Parathyroid adenoma (tissue), 2 donors: ENCODE data around the gene VSX2.
"Not testable (repeated sequence)": the region's sequence is repeated elsewhere in the genome, so short reads cannot be mapped to it uniquely, and the experiment has no call there.

Experiments used
- H2AFZ ChIP-seq: fragments of 300-600 bp; sonication (generic); one replicate; pipeline ENCODE4 v1.7.0; 2017; ENCODE audit warnings: antibody characterized with exemption, mild to moderate bottlenecking
- H3K27ac ChIP-seq: fragments of 300-600 bp; sonication (generic); one replicate; pipeline ENCODE4 v1.7.0; 2017
- H3K27me3 ChIP-seq: fragments of 300-600 bp; sonication (generic); one replicate; pipeline ENCODE4 v1.7.0; 2017; ENCODE audit warnings: low read length; ENCODE audit not compliant: control insufficient read depth, insufficient read depth
- H3K36me3 ChIP-seq: fragments of 300-600 bp; sonication (generic); one replicate; pipeline ENCODE4 v1.7.0; 2017; ENCODE audit warnings: low read length; ENCODE audit not compliant: control insufficient read depth, insufficient read depth
- H3K4me1 ChIP-seq: fragments of 300-600 bp; sonication (generic); one replicate; pipeline ENCODE4 v1.7.0; 2017; ENCODE audit warnings: control low read depth
- H3K4me2 ChIP-seq: fragments of 300-600 bp; sonication (generic); one replicate; pipeline ENCODE4 v1.7.0; 2017; ENCODE audit warnings: low read length
- H3K4me3 ChIP-seq: fragments of 300-600 bp; sonication (generic); one replicate; pipeline ENCODE4 v1.7.0; 2017; ENCODE audit warnings: low read depth, low read length
- H3K79me2 ChIP-seq: fragments of 300-600 bp; sonication (generic); one replicate; pipeline ENCODE4 v1.7.0; 2017; ENCODE audit warnings: control low read depth
- H3K9ac ChIP-seq: fragments of 300-600 bp; sonication (generic); one replicate; pipeline ENCODE4 v1.7.0; 2017; ENCODE audit warnings: mild to moderate bottlenecking
- H3K9me3 ChIP-seq: fragments of 300-600 bp; sonication (generic); one replicate; pipeline ENCODE4 v1.7.0; 2017; ENCODE audit warnings: low read length; ENCODE audit not compliant: control insufficient read depth
- TF ChIP-seq, protein P1 (sequence below): fragments of 300-600 bp; sonication (generic); IDR thresholded peaks from one replicate; pipeline ENCODE4 v1.7.0; 2017; ENCODE audit warnings: antibody characterized with exemption, mild to moderate bottlenecking
- donor health status: primary hyperparathyroidism.

VSX2 gene

DNA sequence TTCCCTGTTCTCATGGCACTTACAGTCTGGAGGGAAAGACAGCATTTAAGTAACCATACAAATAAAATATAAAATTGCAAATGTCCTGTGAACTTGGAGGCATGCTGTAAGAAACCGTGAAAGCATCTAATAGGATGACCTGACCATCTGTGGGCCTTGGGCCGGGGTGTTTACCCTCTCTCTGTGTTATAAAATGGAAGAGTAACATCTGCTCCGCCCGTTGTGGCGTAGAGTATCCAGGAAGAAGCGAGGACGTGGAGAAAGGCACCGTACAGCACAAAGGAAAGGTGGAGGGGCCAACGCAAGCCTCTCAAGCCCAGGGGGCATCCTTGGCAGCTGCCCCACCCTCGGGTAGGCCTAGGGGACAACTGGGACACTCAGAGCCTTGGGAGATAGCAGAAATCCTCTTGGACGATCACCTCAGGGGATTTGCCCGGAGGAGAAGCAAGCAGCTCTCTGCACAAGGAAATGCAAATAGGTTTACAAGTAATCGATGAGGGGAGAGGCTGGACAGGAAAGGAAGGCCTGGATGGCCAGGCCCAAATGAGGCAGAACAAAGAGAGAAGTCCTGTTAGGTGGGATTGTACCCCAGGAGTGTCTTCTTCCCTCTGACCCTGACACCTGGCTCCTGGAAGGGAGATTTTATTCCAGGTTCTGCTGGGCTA, 26.2 kb downstream of the VSX2 start:
- H3K4me1 ChIP-seq, result no peaks in the 10 kb centered on the region
- H3K27me3 ChIP-seq, result no peaks in the 10 kb centered on the region
- H3K4me3 ChIP-seq, result no peak overlapping the region
- H3K36me3 ChIP-seq, result no peaks in the 10 kb centered on the region
- H3K27ac ChIP-seq, result no peak overlapping the region
- no peaks in the 10 kb centered on the region for H3K9me3 ChIP-seq
- TF ChIP-seq, protein P1, sequence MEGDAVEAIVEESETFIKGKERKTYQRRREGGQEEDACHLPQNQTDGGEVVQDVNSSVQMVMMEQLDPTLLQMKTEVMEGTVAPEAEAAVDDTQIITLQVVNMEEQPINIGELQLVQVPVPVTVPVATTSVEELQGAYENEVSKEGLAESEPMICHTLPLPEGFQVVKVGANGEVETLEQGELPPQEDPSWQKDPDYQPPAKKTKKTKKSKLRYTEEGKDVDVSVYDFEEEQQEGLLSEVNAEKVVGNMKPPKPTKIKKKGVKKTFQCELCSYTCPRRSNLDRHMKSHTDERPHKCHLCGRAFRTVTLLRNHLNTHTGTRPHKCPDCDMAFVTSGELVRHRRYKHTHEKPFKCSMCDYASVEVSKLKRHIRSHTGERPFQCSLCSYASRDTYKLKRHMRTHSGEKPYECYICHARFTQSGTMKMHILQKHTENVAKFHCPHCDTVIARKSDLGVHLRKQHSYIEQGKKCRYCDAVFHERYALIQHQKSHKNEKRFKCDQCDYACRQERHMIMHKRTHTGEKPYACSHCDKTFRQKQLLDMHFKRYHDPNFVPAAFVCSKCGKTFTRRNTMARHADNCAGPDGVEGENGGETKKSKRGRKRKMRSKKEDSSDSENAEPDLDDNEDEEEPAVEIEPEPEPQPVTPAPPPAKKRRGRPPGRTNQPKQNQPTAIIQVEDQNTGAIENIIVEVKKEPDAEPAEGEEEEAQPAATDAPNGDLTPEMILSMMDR, result no peak
- no peak overlapping the region for H3K9ac ChIP-seq
- no peaks in the 10 kb centered on the region for H3K79me2 ChIP-seq
- H2AFZ ChIP-seq, result no peak overlapping the region
- H3K4me2 ChIP-seq, result no peak overlapping the region

DNA sequence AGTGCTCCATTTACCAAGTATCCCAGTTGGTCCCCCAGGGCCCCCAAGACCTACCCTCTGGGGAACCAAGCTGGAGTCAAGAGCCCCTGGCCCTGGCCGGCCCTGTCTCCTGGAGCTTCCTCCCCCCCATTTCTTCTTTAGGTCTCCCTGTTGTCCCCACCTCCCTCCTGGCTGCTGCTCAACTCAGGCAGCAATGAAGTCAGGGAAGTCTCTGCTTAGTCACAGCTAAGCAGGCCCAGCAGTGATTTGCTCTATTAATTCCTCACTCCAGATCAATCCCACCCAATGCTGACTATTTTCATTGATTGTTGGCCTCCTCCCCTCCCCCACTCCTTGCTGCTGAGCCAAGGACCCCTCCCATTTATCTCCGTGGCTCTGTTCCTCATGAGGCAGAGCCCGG, 28.3 kb downstream of the VSX2 start:
- Histone ChIP-seq H2AFZ (no peak overlapping the region), H3K9ac (no peak overlapping the region), H3K27ac (no peak overlapping the region), H3K27me3 (no peaks in the 10 kb centered on the region), H3K36me3 (no peaks in the 10 kb centered on the region), H3K4me3 (no peak overlapping the region), H3K4me2 (no peak overlapping the region), H3K4me1 (no peaks in the 10 kb centered on the region), H3K79me2 (no peaks in the 10 kb centered on the region), H3K9me3 (no peaks in the 10 kb centered on the region)
- TF ChIP-seq, protein P1, result no peak

DNA sequence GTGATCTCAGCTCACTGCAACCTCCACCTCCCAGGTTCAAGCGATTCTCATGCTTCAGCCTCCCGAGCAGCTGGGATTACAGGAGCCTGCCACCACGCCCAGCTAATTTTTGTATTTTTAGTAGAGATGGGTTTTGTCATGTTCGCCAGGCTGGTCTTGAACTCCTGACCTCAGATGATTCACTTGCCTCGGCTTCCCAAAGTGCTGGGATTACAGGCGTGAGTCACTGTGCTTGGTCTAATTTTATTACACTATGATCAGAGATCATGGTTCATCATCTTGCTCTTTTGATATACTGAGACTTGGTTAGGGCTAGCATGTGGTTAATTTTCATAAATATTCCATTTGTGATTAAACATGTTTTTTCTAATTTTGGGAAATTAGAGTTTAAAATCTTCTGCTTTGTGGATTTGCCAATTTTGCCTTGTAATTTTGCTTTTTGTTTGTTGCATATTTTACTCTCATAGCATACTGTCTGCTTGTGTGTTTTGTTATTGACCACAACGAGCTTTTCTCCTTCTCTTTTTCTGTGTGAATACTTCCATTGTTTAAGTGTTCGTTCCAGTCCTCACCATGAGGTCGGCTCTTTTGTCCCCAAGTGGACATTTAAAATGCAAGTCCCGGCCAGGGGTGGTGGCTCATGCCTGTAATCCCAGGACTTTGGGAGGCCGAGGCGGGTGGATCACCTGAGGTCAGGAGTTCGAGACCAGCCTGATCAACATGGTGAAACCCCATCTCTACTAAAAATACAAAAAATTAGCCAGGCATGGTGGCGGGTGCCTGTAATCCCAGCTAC, 31.3 kb downstream of the VSX2 start:
- not testable (repeated sequence) for H3K79me2 ChIP-seq, H3K36me3 ChIP-seq, H3K27ac ChIP-seq

DNA sequence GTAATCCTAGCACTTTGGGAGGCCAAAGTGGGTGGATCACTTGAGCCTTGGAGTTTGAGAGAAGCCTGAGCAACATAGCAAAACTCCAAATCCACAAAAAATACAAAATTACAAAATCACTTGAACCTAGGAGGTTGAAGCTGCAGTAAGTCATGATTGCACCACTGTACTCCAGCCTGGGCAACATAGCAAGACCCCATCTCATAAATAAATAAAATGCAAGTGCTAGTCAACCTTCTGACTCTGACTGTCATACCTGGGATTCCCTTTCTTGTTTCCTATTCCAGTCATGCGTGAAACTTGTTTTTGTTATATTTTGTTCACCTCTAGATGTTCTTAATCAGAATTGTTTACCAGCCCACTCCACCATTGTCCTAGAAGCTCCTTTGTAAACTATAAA, 32.1 kb downstream of the VSX2 start:
- no peaks in the 10 kb centered on the region for H3K9me3 ChIP-seq
- H3K4me2 ChIP-seq, result no peak overlapping the region
- no peak overlapping the region for H2AFZ ChIP-seq
- no peak overlapping the region for H3K4me3 ChIP-seq
- H3K4me1 ChIP-seq, result no peaks in the 10 kb centered on the region
- TF ChIP-seq, protein P1, result no peak
- no peaks in the 10 kb centered on the region for H3K36me3 ChIP-seq
- no peaks in the 10 kb centered on the region for H3K79me2 ChIP-seq
- no peak overlapping the region for H3K9ac ChIP-seq
- H3K27me3 ChIP-seq, result no peaks in the 10 kb centered on the region
- H3K27ac ChIP-seq, result no peak overlapping the region

More for the DNA sequence above, 31.3 kb downstream of the VSX2 start:
- H3K9me3 ChIP-seq, H3K9ac ChIP-seq, H2AFZ ChIP-seq, H3K4me2 ChIP-seq, H3K27me3 ChIP-seq, H3K4me1 ChIP-seq, H3K4me3 ChIP-seq: not testable (repeated sequence)

DNA sequence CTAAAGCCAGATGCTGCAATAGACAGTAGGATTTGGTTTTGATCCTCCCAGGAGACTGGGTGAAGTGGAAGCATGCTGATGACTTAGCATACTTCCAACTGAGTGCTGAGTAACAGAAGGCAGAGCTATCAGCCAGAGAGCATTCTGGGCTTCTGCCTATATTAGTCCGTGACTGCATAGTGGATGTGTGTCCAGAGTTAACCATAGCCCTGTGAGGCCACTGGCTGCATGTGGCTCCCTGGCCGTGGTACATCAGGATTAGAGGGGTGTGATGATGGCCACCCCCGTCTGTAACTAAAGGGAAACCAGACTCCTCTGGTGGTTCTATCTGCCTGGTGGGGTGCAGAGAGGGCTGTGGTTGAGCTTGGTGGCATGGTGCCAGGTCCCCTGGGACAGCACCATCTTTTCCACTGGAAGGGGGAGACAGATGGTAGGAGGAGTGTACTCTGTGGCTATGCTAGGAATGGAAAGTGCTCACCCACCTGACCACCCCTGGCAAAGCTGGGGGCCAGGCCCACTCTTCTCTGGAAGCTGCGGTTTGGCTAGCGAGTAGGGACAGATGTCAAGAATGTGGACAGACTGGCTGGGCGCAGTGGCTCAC, 36.1 kb downstream of the VSX2 start:
- no peaks in the 10 kb centered on the region for H3K36me3 ChIP-seq
- no peaks in the 10 kb centered on the region for H3K27me3 ChIP-seq
- no peak overlapping the region for H3K9ac ChIP-seq
- no peaks in the 10 kb centered on the region for H3K9me3 ChIP-seq
- H2AFZ ChIP-seq, result no peak overlapping the region
- no peaks in the 10 kb centered on the region for H3K79me2 ChIP-seq
- TF ChIP-seq, protein P1, result no peak
- H3K4me2 ChIP-seq, result no peak overlapping the region
- no peak overlapping the region for H3K4me3 ChIP-seq
- H3K27ac ChIP-seq, result no peak overlapping the region
- H3K4me1 ChIP-seq, result no peaks in the 10 kb centered on the region
